Tibial nerve (tissue), 4 donors: ENCODE measurements around the gene CCN2. TPM values are rescaled to one million over a fixed set of nuclear protein-coding genes. Genes with fewer than 3 reads are reported as not detected.

Source experiments
- DNase-seq, 2 donors: peaks; one replicate each; pipeline ENCODE4 v3.0.0-alpha.2; 2019; ENCODE audit warnings: low spot score in 2 of 2
- H3K27ac ChIP-seq, 4 donors: fragments of 200-600 bp; sonication (generic) in 3 of 4; one replicate each; pipeline ENCODE4 v1.5.1; 2017 to 2019; ENCODE audit warnings: mild to moderate bottlenecking in 1 of 4
- H3K27me3 ChIP-seq, 2 donors: fragments of 200-600 bp; sonication (generic) in 1 of 2; one replicate each; pipeline versions ENCODE4 v1.5.1 to v1.6.0; 2017 to 2019
- H3K36me3 ChIP-seq, 3 donors: fragments of 200-600 bp; sonication (generic); one replicate each; pipeline ENCODE4 v1.5.1; 2018 to 2019
- H3K4me1 ChIP-seq, 4 donors: fragments of 200-600 bp; sonication (generic) in 3 of 4; one replicate each; pipeline ENCODE4 v1.5.1; 2017 to 2019
- H3K4me3 ChIP-seq, 4 donors: fragments of 200-600 bp; sonication (generic) in 3 of 4; one replicate each; pipeline ENCODE4 v1.5.1; 2017 to 2019; ENCODE audit warnings: mild to moderate bottlenecking in 1 of 4, moderate library complexity in 1 of 4
- H3K9me3 ChIP-seq, 4 donors: fragments of 200-600 bp; sonication (generic) in 3 of 4; one replicate each; pipeline ENCODE4 v1.5.1; 2017 to 2019
- CTCF ChIP-seq, 5 experiments: fragments of 200-600 bp in 3 of 5; fragments of 450-650 bp in 2 of 5; sonication (generic) in 3 of 5; IDR thresholded peaks; one replicate each; pipeline ENCODE4 v1.5.1; 2016 to 2019; ENCODE audit warnings: antibody characterized with exemption in 5 of 5, mild to moderate bottlenecking in 3 of 5, moderate library complexity in 2 of 5
- EP300 ChIP-seq, 2 donors: sonication (generic); formaldehyde crosslinking; IDR thresholded peaks; one replicate each; pipeline ENCODE4 v1.6.1; 2017; ENCODE audit warnings: antibody characterized with exemption in 2 of 2, mild to moderate bottlenecking in 1 of 2
- POLR2A ChIP-seq, 2 donors: fragments of 450-650 bp; IDR thresholded peaks; one replicate each; pipeline ENCODE4 v1.6.1; 2017; ENCODE audit warnings: antibody characterized with exemption in 2 of 2, mild to moderate bottlenecking in 2 of 2, moderate library complexity in 2 of 2
- WGBS, 2 donors: methylation state at CpG; one replicate each; pipeline ENCODE4 v1.1.5; 2018; 5-methylcytosine and 5-hydroxymethylcytosine counted together
- total RNA-seq, 4 donors: library from RNA; depleted of rRNA; stranded (reverse); fragments of >200 nt; gene quantifications; one replicate each; pipeline ENCODE4 v1.1.0, GENCODE V29; 2016

Gene CCN2
- total RNA-seq, 4 donors from 2014 or later = 206 to 411 (median 307) TPM

GRCh38 chr6:131914967-131915751 is 36.0 kb downstream of the CCN2 start:
- TF ChIP-seq POLR2A (IDR thresholded peaks at IDR 0.05) (no peak), CTCF (IDR thresholded peaks at IDR 0.05) (peak; percentile 75 to 82 (median 80)), EP300 (IDR thresholded peaks at IDR 0.05) (no peak)
- peak; percentile 46 to 92 for DNase-seq
- H3K4me1 ChIP-seq = no peaks in the 10 kb centered on the region
- no peak overlapping the region for H3K27ac ChIP-seq
- H3K27me3 ChIP-seq = no peaks in the 10 kb centered on the region
- no peaks in the 10 kb centered on the region for H3K9me3 ChIP-seq
- H3K4me3 ChIP-seq = no peak overlapping the region
- no peaks in the 10 kb centered on the region for H3K36me3 ChIP-seq
- 27 to 28% methylated on average over 10 of the region's 10 CpGs for WGBS, 2 donors

GRCh38 chr6:131914234-131914633 is 36.9 kb downstream of the CCN2 start:
- no peak for DNase-seq
- Histone ChIP-seq H3K9me3 (no peaks in the 10 kb centered on the region), H3K27ac (no peak overlapping the region), H3K4me3 (no peak overlapping the region), H3K4me1 (no peaks in the 10 kb centered on the region), H3K27me3 (no peaks in the 10 kb centered on the region), H3K36me3 (no peaks in the 10 kb centered on the region)
- 58 to 76% methylated on average over 1 of the region's 1 CpG for whole genome bisulfite sequencing, 2 donors
- no peak for TF ChIP-seq CTCF (IDR thresholded peaks at IDR 0.05)
- TF ChIP-seq POLR2A (IDR thresholded peaks at IDR 0.05) = no peak
- TF ChIP-seq EP300 (IDR thresholded peaks at IDR 0.05) = no peak

GRCh38 chr6:131911951-131912350 is 39.2 kb downstream of the CCN2 start:
- no peak for TF ChIP-seq POLR2A (IDR thresholded peaks at IDR 0.05)
- TF ChIP-seq CTCF (IDR thresholded peaks at IDR 0.05) = no peak
- TF ChIP-seq EP300 (IDR thresholded peaks at IDR 0.05) = no peak
- WGBS, 2 donors = 65 to 73% methylated on average over 3 of the region's 3 CpGs
- Histone ChIP-seq H3K4me3 (no peak overlapping the region), H3K9me3 (no peaks in the 10 kb centered on the region), H3K36me3 (no peaks in the 10 kb centered on the region), H3K4me1 (no peaks in the 10 kb centered on the region), H3K27ac (no peak overlapping the region), H3K27me3 (no peaks in the 10 kb centered on the region)
- DNase-seq = no peak

- no peak overlapping the region for H3K4me3 ChIP-seq
- no peaks in the 10 kb centered on the region for H3K36me3 ChIP-seq
- WGBS, 2 donors = 72 to 87% methylated on average over 4 of the region's 4 CpGs
- no peaks in the 10 kb centered on the region for H3K9me3 ChIP-seq
- no peak for DNase-seq
- no peak overlapping the region for H3K27ac ChIP-seq
- no peaks in the 10 kb centered on the region for H3K27me3 ChIP-seq
- no peaks in the 10 kb centered on the region for H3K4me1 ChIP-seq
- TF ChIP-seq POLR2A (IDR thresholded peaks at IDR 0.05) (no peak), CTCF (IDR thresholded peaks at IDR 0.05) (no peak), EP300 (IDR thresholded peaks at IDR 0.05) (no peak)
These were observed 40.2 kb downstream of the CCN2 start for GRCh38 chr6:131910956-131911355.

- no peak overlapping the region for H3K27ac ChIP-seq
- H3K27me3 ChIP-seq = no peaks in the 10 kb centered on the region
- WGBS, 2 donors = 93 to 96% methylated on average over 1 of the region's 1 CpG
- no peaks in the 10 kb centered on the region for H3K36me3 ChIP-seq
- no peaks in the 10 kb centered on the region for H3K9me3 ChIP-seq
- DNase-seq = no peak
- H3K4me1 ChIP-seq = no peaks in the 10 kb centered on the region
- no peak overlapping the region for H3K4me3 ChIP-seq
- no peak for TF ChIP-seq POLR2A (IDR thresholded peaks at IDR 0.05)
- no peak for TF ChIP-seq CTCF (IDR thresholded peaks at IDR 0.05)
- no peak for TF ChIP-seq EP300 (IDR thresholded peaks at IDR 0.05)
These were observed 41.0 kb downstream of the CCN2 start for GRCh38 chr6:131910219-131910589.
